Stimulated activated CD4-positive, alpha-beta T cell treated with anti-CD3 and anti-CD28 coated beads, Interleukin-12 subunit alpha, Interleukin-12 subunit beta, amount 100 ng/mL, for 4 hours (primary cell): Measurements from ENCODE around the gene PNPLA6.

Experiments used
- DNase-seq: peaks from one replicate; pipeline ENCODE4 v3.0.0-alpha.2; 2020

PNPLA6 gene

GRCh38 chr19:7535047-7535997 lies at the start of gene PNPLA6:
Gene PNPLA6 (plus strand): TSS chr19:7535717. CDS start chr19:7535789, 72 bp downstream.
- DNase-seq, result peak; percentile 94

DNA sequence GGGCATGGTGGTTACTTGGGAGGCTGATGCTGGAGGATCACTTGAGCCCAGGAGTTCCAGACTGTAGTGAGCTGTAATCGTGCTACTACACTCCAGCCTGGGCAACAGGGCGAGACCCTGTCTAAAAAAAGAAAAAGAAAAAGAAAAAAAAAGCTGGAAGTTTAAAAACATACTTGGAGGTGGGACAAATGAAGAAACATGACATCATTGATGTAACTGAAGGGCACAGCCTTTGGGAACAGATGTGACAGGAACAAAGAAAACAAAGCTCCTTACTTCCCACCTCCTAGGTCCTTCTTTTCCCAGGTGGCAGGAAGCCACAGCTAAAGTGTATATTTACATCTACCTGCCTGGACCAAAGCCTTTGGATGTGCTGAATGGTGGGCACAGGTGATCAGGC lies 48.6 kb upstream of the PNPLA6 start:
- DNase-seq, result no peak

DNA sequence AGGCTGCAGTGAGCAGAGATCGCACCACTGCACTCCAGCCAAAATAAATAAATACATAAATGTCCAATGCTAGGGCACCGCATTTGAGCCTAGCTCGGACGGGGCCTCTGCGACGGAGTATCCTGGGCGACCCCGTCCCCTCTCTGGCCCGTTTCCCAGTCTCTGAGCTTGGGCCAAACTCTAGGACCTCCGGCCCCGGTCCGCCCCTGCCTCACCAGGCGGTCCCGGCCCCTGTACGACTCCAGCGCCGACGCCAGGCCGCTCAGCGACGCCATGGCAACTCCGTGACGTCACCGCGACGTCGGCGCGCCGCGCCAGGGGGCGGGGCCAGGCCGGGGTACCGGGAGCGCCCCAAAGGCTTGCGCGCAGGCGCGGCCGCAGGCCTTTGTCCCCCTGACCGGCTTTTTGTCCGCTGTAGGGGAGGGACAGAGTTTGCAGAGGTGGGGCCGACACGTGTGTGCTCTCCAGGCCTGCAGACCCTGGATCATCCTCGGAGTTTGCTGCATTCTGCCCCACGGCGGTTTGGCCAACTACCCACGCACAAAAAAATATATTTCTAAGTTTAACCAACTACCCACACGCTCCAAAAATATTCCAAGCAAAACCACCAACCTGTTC lies 46.7 kb upstream of the PNPLA6 start, which contains the start of gene PEX11G:
PEX11G (minus strand) TSS at position 300 of the 618 bp plus-strand sequence; CDS start at position 275, 25 bp downstream.
- DNase-seq, result peak; percentile 90

DNA sequence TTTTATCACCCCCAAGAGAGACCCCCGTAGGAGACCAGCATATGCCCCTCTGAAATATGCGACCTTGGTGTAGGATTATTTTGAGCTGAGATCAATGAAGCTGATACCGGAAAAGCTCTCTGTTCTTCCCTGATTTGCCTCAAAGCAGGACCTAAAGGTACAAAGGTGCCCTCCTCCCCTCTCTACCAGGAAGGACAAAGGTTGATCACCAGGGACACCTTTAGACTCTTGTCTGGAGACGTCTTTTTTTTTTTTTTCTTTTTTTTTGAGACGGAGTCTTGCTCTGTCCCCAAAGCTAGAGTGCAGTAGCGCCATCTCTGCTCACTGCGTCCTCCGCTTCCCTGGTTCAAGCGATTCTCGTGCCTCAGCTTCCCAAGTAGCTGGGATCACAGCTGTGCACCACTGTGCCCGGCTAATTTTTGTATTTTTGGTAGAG lies 45.9 kb upstream of the PNPLA6 start:
- DNase-seq, result no peak

DNA sequence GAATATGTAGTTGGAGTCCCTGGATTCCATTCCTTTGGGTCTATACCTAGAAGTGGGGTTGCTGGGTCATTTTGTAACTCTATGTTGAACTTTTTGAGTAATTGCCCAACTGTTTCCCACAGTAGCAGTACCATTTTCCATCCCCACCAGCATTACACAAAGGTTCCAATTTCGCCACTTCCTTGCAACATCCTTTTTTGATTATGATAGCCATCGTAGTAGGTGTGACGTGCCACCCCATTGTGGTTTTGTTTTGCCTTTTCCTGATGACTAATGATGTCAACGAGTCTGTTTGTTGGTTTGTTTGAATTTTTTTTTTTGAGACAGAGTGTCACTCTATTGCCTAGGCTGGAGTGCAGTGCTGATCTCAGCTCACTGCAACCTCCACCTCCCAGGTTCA lies 43.4 kb upstream of the PNPLA6 start:
- DNase-seq, result no peak

- DNase-seq, result no peak
These were observed 43.0 kb upstream of the PNPLA6 start for GRCh38 chr19:7492558-7492957.

DNA sequence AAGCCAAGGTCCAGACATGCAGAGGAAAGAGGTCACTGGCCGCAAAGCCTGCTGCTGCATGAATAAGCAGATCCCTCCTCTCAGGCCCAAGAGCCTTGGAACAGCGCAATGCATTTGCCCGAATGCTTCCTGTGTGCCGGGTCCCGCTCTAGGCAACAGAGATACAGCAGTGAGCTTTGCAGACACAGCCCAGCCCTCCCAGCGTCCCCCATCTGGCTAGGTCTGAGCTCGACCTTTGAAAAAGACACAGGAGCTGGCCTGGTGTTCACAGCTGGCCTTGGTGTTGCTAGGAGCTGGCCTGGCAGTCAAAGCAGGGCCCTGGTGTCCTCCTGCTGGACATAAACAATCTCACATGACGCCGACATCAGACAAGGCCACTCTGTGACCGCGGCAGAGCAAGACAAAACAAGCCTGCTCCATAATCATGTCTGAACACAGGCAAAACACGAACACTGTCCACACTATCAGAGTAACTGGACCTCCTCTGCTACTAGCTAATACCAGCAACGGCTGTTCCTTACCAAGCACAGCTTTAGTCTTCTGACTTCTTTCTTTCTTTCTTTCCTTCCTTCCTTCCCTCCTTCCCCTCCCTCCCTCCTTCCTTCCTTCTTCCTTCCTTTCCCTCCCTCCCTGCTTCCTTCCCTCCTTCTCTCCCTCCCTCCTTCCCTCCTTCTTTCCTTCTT lies 41.0 kb upstream of the PNPLA6 start:
- no peak for DNase-seq

DNA sequence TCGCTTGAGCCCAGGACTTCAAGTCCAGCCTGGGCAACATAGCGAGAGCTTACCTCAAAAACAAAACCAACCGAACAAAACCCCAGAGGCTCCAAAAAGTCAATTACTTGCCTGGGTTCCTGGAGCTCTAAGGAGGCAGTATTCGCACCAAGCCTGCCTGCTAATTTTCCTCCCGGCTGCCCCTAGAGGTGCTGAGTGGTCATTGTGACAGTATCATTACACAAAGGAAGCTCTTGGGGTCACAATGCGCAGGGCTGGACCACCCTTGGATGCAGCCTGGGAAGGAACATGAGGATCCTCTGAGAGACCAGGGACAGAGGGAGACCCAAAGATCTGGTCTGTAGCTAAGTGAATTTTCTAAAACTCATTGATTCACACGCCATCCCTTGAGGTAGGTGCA lies 38.2 kb upstream of the PNPLA6 start:
- no peak for DNase-seq

DNA sequence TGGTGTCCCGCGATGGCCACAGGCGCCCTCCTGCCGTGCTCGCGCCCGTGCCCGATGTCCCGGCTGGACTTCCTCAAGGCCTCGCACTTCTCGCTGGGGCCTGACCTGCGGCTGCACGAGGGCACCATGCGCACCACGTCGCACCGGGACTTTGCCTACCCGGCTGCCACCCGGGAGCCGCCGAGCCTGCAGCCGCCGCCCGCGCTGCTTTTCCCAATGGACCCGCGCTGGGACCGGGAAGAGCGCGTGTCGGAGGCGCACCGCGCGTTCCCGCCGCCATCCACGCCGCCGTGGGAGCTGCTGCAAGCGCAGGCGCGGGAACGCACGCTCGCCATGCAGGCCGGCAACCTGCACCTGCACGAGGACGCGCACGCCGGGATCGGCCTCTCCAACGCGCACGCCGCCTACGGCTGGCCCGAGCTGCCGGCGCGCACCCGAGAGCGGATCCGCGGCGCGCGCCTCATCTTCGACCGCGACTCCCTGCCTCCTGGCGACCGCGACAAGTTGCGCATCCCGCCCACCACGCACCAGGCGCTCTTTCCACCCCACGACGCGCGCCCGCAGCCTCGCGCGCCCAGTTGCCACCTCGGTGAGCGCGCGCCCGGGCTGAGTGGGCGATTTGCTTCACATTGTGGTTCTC lies 34.6 kb upstream of the PNPLA6 start:
- DNase-seq, result peak; percentile 56

- DNase-seq, result no peak
These were observed 33.0 kb upstream of the PNPLA6 start for GRCh38 chr19:7502552-7502951.

- no peak for DNase-seq
These were observed 30.8 kb upstream of the PNPLA6 start for GRCh38 chr19:7504684-7505083.

GRCh38 chr19:7505288-7505681 lies 30.2 kb upstream of the PNPLA6 start:
- no peak for DNase-seq

DNA sequence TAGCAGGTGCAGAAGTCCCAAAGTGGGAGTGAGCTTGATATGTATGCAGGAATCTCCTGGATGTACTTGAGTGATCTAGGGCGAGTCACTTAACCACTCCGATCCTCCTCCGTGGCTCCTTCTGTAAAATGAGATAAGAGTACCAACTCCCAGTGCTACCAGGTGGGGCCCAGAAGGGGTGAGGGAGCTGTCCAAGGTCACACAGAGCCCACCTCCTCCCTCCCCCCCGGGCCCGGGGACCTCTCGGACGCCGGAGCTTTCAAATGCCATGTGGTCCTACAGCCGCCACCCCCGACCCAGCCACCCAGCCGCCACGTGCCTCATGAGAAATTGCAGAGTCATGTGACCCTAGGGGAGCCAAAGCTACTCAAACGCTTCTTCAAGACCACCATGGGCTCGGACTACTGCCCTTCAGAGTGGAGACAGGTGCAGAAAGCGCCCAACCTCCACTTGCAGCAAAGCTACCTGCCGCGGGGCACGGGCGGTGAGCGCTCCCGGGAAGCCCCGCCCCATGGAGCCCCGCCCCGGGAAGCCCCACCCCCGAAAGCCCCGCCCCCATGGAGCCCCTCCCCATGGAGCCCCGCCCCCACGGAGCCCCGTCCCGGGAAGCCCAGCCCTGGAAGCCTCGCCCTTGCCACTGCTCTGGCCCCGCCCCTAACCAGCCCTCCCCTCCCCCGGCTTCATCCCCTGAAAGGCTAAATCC lies 29.7 kb upstream of the PNPLA6 start:
- no peak for DNase-seq

GRCh38 chr19:7506385-7507328 lies 28.9 kb upstream of the PNPLA6 start:
- DNase-seq, result no peak

GRCh38 chr19:7507884-7508283 lies 27.6 kb upstream of the PNPLA6 start:
- DNase-seq, result no peak

- no peak for DNase-seq
These were observed 25.9 kb upstream of the PNPLA6 start for GRCh38 chr19:7509625-7510024.

DNA sequence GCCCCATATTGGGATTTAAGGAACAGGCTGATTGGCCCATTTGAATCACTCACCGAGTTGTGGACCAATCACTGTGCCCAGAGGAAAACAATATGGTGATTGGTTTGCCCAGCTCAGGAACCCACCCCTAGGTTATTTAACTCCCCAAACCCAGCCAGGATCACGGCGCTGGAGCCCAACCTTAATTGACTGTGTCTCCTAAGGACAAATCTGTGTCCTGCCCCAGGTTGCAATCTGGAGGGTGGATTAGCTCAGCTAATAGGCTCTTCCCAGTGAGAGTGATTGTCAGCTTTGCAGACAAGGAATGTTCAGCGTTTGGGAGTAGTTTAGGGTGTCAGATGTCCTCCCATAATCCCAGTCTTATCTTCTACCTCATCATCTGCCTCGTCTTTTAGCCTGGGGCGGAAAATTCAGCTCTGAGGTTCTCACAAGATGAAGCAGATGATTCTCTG lies 23.1 kb upstream of the PNPLA6 start:
- DNase-seq, result no peak

GRCh38 chr19:7513809-7514642 lies 21.5 kb upstream of the PNPLA6 start:
- no peak for DNase-seq

- DNase-seq, result no peak
These were observed 20.3 kb upstream of the PNPLA6 start for GRCh38 chr19:7515110-7515644.

GRCh38 chr19:7515645-7516151 lies 19.8 kb upstream of the PNPLA6 start, which contains the start of gene ZNF358:
Gene ZNF358 (plus strand): TSS chr19:7516103. CDS start chr19:7519243, 3,140 bp downstream.
- peak; percentile 39 for DNase-seq
